ENCODE data around the gene PFKFB3. TPM values are rescaled to one million over a fixed set of nuclear protein-coding genes. Genes with fewer than 3 reads are reported as not detected.
A peak's percentile ranks its signal among the peaks of the same experiment; 100 is the strongest.
"Not testable (repeated sequence)": the region's sequence is repeated elsewhere in the genome, so short reads cannot be mapped to it uniquely, and the experiment has no call there.

PFKFB3 gene
- polyA plus RNA-seq, 3 donors: 54.6 to 594 (median 123) TPM

GRCh38 chr10:6197321-6197720 lies 5.4 kb upstream of the PFKFB3 start:
- no peak overlapping the region for H3K27ac ChIP-seq (ENCODE audit: low read depth, low read length)
- WGBS, 3 donors: 44 to 70% (median 49%) methylated on average over 2 of the region's 2 CpGs

DNA sequence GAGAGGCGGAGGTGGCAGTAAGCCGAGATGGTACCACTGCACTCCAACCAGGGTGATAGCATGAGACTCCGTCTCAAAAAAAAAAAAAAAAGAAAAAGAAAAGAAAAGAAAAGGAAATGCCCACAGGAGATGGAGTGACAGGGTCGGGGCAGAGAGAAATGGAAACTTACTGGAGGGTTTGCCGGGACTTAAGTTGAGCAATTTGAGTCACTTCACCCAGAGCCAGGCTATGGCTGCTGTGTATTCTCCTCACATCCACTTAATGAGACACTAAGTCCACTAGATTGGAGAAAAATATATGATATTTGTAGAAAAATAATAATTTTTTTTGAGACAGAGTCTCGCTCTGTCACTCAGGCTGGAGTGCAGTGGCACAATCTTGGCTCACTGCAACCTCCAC lies 4.6 kb upstream of the PFKFB3 start:
- 82 to 97% (median 84%) methylated on average over 6 of the region's 6 CpGs for WGBS, 3 donors
- H3K27ac ChIP-seq (ENCODE audit: low read depth, low read length): no peak overlapping the region

DNA sequence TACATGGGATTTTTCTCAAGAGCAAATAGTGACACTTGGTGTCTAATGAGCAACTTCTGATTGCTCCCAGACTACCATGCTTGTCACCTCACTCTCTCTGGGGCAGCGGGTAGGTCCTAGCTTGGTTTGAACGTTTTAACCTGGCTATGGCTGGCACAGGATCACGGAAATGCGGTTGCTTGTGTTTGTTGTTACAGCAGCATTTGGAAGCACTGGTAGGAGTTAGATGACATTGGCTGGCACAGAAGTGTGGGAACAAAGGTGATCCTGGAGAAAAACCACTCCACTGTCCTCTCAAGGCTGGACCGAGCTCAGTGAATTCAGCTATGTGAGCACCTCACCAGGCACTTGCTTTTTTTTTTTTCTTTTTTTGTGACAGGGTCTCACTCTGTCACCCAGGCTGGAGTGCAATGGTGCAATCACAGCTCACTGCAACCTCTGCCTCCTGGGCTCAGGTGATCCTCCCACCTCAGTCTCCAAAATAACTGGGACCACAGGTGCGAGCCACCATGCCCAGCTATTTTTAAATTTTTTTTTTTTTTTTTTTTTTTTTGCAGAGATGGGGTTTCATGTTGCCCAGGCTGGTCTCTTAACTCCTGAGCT lies 3.5 kb upstream of the PFKFB3 start:
- no peak overlapping the region for H3K27ac ChIP-seq (ENCODE audit: low read depth, low read length)
- 41 to 88% (median 84%) methylated on average over 6 of the region's 6 CpGs for WGBS, 3 donors

GRCh38 chr10:6200440-6200733 lies 2.3 kb upstream of the PFKFB3 start:
- H3K27ac ChIP-seq (ENCODE audit: low read depth, low read length): no peak overlapping the region

DNA sequence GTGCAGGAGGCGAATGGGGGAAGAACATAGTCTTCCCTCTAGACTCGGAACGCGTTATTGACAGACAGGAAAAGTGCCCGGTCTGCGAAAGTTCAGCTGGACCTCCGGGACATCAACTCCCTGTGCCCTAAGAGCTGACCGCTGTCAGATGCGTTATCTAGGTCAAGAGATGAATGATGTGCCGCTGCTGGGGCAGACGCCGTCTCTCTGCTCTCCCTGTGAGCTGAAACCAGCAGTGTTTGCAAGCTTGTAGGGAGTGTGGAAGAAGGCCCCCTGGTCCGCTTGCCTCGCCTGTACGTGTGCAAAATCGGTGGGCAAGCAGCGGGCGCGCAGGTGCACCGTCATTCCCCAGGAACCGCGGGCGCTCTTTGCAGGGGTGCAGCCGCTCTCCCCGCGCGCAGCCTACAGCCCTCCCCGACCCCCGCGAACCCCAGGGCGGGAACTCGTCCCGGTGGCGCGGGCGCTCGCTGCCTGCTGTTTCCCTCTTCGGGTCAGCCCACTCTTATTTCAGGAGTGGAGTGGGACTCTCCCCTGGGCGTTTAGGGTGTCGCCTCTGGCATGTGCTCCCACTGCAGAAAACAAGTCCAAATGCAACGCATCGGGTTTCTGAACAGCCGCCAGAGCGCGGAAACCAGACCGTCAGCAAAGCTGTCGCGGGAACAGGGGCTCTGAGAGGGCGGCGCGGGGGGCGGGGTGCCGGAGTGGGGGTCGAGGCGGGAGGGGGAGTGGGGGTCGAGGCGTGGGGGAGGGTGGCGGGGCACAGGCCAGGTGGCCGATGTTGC lies 1.8 kb upstream of the PFKFB3 start:
- H3K27ac ChIP-seq (ENCODE audit: low read depth, low read length): no peak overlapping the region
- 0 to 1% (median 1%) methylated on average over 49 to 59 of the region's 59 CpGs for WGBS, 3 donors

More at GRCh38 chr10:6200440-6200733, 2.3 kb upstream of the PFKFB3 start:
- WGBS, 3 donors: 11 to 16% (median 12%) methylated on average over 4 to 6 of the region's 6 CpGs

DNA sequence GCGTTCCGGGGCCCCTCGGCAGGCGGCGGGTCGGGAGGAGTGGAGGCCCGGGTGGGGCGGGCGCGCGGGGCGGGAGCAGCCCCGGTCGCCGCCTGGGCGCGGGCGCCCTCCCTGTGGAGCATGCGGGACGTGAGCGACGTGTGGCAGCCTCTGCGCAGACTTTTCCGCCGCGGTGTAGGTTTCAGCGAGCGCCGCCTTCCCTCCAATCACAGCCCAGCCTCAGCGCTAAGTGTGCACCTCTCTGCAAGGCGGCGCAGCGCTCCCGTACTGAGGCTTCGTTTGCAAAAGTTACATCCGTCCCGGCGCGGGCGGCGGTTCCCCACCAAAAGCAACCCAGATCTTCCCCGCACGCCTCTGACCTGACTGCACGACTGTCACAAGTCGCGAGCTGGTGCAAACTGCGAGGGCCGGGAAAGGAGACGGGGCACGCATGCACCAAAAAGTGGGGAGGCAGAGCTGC lies 1.2 kb upstream of the PFKFB3 start:
- 0% methylated on average over 36 to 50 of the region's 50 CpGs for WGBS, 3 donors
- H3K27ac ChIP-seq (ENCODE audit: low read depth, low read length): no peak overlapping the region

DNA sequence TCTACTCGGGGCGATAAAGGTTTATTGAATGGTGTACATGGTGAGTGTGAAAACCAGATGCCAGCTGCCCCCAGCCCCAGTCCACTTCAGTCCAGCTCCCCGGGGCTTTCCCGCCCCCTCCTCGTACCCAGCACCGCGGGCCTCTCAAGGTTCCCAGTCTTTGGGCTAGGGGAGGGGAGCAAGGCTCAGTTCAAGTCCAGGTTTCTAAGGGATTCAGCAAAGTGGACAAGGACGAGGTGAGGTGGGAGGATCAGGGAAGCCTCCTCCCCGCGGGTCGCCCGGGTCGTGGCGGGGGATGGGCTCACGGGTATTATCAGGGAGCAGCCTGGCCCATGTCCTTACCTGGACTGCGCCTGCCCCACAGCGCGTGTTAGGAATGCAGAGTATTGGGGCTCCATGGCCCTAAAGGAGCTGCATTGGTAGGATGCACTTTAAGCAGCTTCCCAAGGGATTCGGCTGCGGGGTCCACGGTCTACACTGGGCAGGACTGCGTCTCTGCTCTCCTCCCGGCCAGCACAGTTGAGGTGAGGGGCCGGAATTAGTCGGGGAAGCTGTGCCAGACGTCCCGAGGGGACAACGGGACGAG lies 541 bp upstream of the PFKFB3 start:
- H3K27ac ChIP-seq (ENCODE audit: low read depth, low read length): no peak overlapping the region
- 0 to 2% (median 2%) methylated on average over 29 of the region's 29 CpGs for WGBS, 3 donors

DNA sequence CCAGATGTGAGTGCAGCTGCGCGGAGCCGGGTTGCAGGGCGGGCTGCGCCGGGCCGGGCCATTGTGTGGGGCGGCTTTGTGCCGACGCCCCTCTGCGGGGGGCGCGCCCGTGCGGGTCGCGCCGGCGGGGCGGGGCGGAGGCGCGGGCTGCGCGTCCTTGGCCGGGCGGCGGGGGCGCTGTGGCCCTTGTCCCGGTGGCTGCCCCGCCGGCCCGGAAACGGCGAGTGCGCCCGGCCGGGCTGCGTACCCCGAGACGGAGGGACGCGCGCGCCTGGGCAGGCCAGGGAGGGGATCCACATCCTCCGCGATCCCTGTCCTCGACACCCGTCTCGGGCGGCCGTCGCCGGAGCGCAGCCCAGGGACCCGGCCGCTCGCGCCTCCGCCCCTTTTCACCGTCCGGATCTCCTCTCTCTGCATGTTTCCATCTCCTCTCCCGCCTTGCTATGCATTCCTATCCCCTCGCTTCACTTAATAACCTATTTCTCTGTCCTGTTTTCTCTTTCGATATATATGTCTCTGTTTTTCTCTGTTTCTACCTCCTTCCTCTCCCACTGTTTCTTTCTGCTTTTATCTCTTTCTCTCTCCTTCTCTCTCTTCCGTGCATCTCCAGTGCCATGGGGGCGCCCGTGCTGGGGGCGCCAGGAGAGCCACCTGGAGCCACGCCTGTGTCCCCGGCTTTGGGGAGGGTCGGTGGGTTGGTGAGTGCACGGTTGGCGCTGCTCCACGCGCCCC lies 765 bp downstream of the PFKFB3 start:
- 0 to 1% (median 0%) methylated on average over 46 to 76 of the region's 76 CpGs for WGBS, 3 donors
- no peak overlapping the region for H3K27ac ChIP-seq (ENCODE audit: low read depth, low read length)

- peak overlapping the region; percentile 62 for H3K27ac ChIP-seq (ENCODE audit: low read depth, low read length)
- WGBS, 3 donors: 2 to 5% (median 3%) methylated on average over 24 to 28 of the region's 28 CpGs
Measured at GRCh38 chr10:6204063-6204340, 1.3 kb downstream of the PFKFB3 start.

GRCh38 chr10:6204341-6205191 lies 1.8 kb downstream of the PFKFB3 start:
- H3K27ac ChIP-seq (ENCODE audit: low read depth, low read length): peak overlapping the region; percentile 62
- 27 to 40% (median 35%) methylated on average over 24 of the region's 24 CpGs for WGBS, 3 donors

DNA sequence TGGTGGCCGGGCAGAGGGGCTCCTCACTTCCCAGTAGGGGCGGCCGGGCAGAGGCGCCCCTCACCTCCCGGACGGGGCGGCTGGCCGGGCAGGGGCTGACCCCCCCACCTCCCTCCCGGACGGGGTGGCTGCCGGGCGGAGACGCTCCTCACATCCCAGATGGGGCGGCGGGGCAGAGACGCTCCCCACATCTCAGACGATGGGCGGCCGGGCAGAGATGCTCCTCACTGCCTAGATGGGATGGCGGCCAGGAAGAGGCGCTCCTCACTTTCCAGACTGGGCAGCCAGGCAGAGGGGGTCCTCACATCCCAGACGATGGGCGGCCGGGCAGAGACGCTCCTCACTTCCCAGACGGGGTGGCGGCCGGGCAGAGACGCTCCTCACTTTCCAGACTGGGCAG lies 3.8 kb downstream of the PFKFB3 start:
- 80 to 100% (median 85%) methylated on average over 8 to 17 of the region's 29 CpGs for WGBS, 3 donors
- H3K27ac ChIP-seq (ENCODE audit: low read depth, low read length): not testable (repeated sequence)

GRCh38 chr10:6207658-6208057 lies 4.9 kb downstream of the PFKFB3 start:
- WGBS, 3 donors: 61 to 85% (median 65%) methylated on average over 4 of the region's 4 CpGs
- H3K27ac ChIP-seq (ENCODE audit: low read depth, low read length): no peak overlapping the region

GRCh38 chr10:6208799-6209235 lies 6.1 kb downstream of the PFKFB3 start:
- H3K27ac ChIP-seq (ENCODE audit: low read depth, low read length): no peak overlapping the region
- 60 to 74% (median 66%) methylated on average over 12 of the region's 12 CpGs for WGBS, 3 donors

DNA sequence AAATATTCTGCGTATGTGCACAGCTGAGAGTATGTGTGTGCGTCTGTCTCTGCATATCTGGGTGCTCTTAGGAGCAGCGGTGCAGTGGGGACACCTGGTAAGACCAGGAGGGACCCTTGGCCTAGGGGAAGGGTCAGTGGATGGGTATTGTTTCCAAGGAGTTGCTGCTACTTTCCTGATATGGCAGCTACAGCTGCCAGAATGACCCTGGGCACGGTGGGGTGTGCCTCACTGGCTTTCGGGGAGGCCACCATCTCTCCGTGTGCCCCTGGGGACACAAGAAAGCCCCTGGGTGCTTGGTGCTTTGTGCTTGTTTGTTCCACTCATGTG lies 8.6 kb downstream of the PFKFB3 start:
- 83 to 89% (median 88%) methylated on average over 6 of the region's 6 CpGs for WGBS, 3 donors
- H3K27ac ChIP-seq (ENCODE audit: low read depth, low read length): no peak overlapping the region

- H3K27ac ChIP-seq (ENCODE audit: low read depth, low read length): no peak overlapping the region
- WGBS, 3 donors: 68 to 83% (median 71%) methylated on average over 29 to 30 of the region's 30 CpGs
Measured at GRCh38 chr10:6211671-6212635, 9.2 kb downstream of the PFKFB3 start.

GRCh38 chr10:6212806-6213205 lies 10.1 kb downstream of the PFKFB3 start:
- 67 to 78% (median 75%) methylated on average over 3 of the region's 3 CpGs for WGBS, 3 donors
- H3K27ac ChIP-seq (ENCODE audit: low read depth, low read length): no peak overlapping the region

DNA sequence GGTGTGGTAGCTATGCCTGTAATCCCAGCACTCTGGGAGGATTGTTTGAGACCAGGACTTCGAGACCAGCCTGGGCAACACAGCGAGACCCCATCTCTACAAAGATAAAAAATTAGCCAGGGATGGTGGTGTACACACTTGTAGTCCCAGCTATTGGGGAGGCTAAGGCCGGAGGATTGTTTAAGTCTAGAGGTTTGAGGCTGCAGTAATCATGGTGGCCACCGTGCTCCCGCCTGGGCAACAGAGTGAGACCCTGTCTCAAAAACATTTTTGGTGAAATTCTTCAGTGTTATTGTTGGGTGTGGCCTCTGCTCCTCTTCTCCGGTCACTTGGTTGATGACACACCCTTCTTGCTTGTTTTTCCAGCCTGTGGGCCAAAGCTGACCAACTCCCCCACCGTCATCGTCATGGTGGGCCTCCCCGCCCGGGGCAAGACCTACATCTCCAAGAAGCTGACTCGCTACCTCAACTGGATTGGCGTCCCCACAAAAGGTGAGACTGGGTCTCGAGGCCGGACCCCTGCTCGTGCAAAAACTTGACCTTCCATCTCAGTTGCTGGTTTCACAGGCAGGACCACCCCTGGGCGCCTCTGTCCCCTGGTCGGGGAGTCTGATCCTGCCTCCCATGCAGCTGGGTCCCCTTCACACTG lies 10.6 kb downstream of the PFKFB3 start:
- 88 to 91% (median 88%) methylated on average over 17 of the region's 17 CpGs for WGBS, 3 donors
- no peak overlapping the region for H3K27ac ChIP-seq (ENCODE audit: low read depth, low read length)

Measured in adipose tissue (tissue), 3 donors.